HL-60 (cell line): ENCODE results near the gene PRMT3.

Experiments used
- DNase-seq, 2 experiments: peaks; one replicate each; pipeline ENCODE4 v3.0.0-alpha.2; 2010 to 2020; ENCODE audit warnings: low read depth in 1 of 2, low spot score in 1 of 2
- H3K27ac ChIP-seq: fragments of 250-450 bp; sonication (Bioruptor Pico); replicated peaks from 2 replicates; pipeline ENCODE4 v1.5.1; 2020; ENCODE audit warnings: mild to moderate bottlenecking, moderate library complexity
- H3K27me3 ChIP-seq: fragments of 250-450 bp; sonication (Bioruptor Pico); 2 replicates; pipeline ENCODE4 v1.5.1; 2021; ENCODE audit warnings: mild to moderate bottlenecking, moderate library complexity; ENCODE audit not compliant: insufficient read depth, poor library complexity, severe bottlenecking
- H3K4me3 ChIP-seq: replicated peaks from 2 replicates; pipeline ENCODE4 v1.5.1; 2011; ENCODE audit warnings: mild to moderate bottlenecking, control low read depth, low read length; ENCODE audit not compliant: insufficient read depth
- CTCF ChIP-seq: IDR thresholded peaks from one replicate; pipeline ENCODE4 v1.5.1; 2011; ENCODE audit warnings: low read length, control low read depth, inconsistent platforms; ENCODE audit not compliant: insufficient read depth
- GABPA ChIP-seq: IDR thresholded peaks from 2 replicates; pipeline ENCODE4 v1.6.1; 2012; ENCODE audit warnings: low read depth
- POLR2AphosphoS5 ChIP-seq: IDR thresholded peaks from 2 replicates; pipeline ENCODE4 v1.6.1; 2012; ENCODE audit warnings: low read depth
- REST ChIP-seq: IDR thresholded peaks from 2 replicates; pipeline ENCODE4 v1.6.1; 2012; ENCODE audit warnings: low read depth; ENCODE audit not compliant: insufficient replicate concordance
- SPI1 ChIP-seq: IDR thresholded peaks from 2 replicates; pipeline ENCODE4 v1.6.1; 2012; ENCODE audit warnings: low read depth, mild to moderate bottlenecking, borderline replicate concordance

The PRMT3 gene

GRCh38 chr11:20512869-20513268, 125.4 kb downstream of the PRMT3 start:
- TF ChIP-seq GABPA (no peak), SPI1 (no peak), REST (no peak), POLR2AphosphoS5 (no peak), CTCF (no peak)
- no peak overlapping the region for H3K4me3 ChIP-seq
- no peaks in the 10 kb centered on the region for H3K27me3 ChIP-seq
- H3K27ac ChIP-seq, result no peak overlapping the region
- no peak for DNase-seq

- DNase-seq, result no peak
- Histone ChIP-seq H3K4me3 (no peak overlapping the region), H3K27ac (no peak overlapping the region), H3K27me3 (no peaks in the 10 kb centered on the region)
- TF ChIP-seq POLR2AphosphoS5 (no peak), SPI1 (no peak), REST (no peak), GABPA (no peak), CTCF (no peak)
These were observed 130.9 kb downstream of the PRMT3 start for GRCh38 chr11:20518323-20518834.

GRCh38 chr11:20522536-20522935, 135.0 kb downstream of the PRMT3 start:
- Histone ChIP-seq H3K4me3 (no peak overlapping the region), H3K27me3 (no peaks in the 10 kb centered on the region), H3K27ac (no peak overlapping the region)
- no peak for DNase-seq
- TF ChIP-seq GABPA, result no peak

GRCh38 chr11:20529757-20530156, 142.2 kb downstream of the PRMT3 start:
- H3K27ac ChIP-seq, result no peak overlapping the region
- no peak overlapping the region for H3K4me3 ChIP-seq
- no peak for TF ChIP-seq GABPA
- no peak for TF ChIP-seq POLR2AphosphoS5
- no peak for TF ChIP-seq CTCF
- no peak for TF ChIP-seq REST
- TF ChIP-seq SPI1, result no peak
- no peak for DNase-seq
- no peaks in the 10 kb centered on the region for H3K27me3 ChIP-seq
